ENCODE measurements around the gene OARD1.

OARD1 gene

GRCh38 chr6:41053041-41053440, 19.1 kb downstream of the OARD1 start, which contains the start of gene APOBEC2:
Gene APOBEC2, plus strand, starts transcription at chr6:41053202. Its CDS starts 146 bp downstream, at chr6:41053348.
- TF ChIP-seq SPI1 (IDR thresholded peaks at IDR 0.05; ENCODE audit: low read depth, low read length) (no peak), TAF1 (IDR thresholded peaks at IDR 0.05; ENCODE audit: low read depth, low read length) (no peak), PAX5 (IDR thresholded peaks at IDR 0.05; ENCODE audit: insufficient read depth, low read length, severe bottlenecking) (no peak), POU2F2 (IDR thresholded peaks at IDR 0.05; ENCODE audit: low read depth, low read length) (no peak), POLR2AphosphoS5 (IDR thresholded peaks at IDR 0.05; ENCODE audit: low read depth, low read length) (no peak), POLR2A (IDR thresholded peaks at IDR 0.05; ENCODE audit: low read depth, low read length) (no peak)
- no peak for DNase-seq (ENCODE audit: insufficient read length, low spot score)
- no peak for FAIRE-seq

- DNase-seq (ENCODE audit: insufficient read length, low spot score) (no peak), FAIRE-seq (peak; percentile 56)
- TF ChIP-seq POLR2AphosphoS5 (IDR thresholded peaks at IDR 0.05; ENCODE audit: low read depth, low read length) (no peak), POU2F2 (IDR thresholded peaks at IDR 0.05; ENCODE audit: low read depth, low read length) (no peak), TAF1 (IDR thresholded peaks at IDR 0.05; ENCODE audit: low read depth, low read length) (no peak), POLR2A (IDR thresholded peaks at IDR 0.05; ENCODE audit: low read depth, low read length) (no peak), SPI1 (IDR thresholded peaks at IDR 0.05; ENCODE audit: low read depth, low read length) (peak; percentile 89), PAX5 (IDR thresholded peaks at IDR 0.05; ENCODE audit: insufficient read depth, low read length, severe bottlenecking) (no peak)
Measured at GRCh38 chr6:41051873-41052272, 20.3 kb downstream of the OARD1 start.

DNA sequence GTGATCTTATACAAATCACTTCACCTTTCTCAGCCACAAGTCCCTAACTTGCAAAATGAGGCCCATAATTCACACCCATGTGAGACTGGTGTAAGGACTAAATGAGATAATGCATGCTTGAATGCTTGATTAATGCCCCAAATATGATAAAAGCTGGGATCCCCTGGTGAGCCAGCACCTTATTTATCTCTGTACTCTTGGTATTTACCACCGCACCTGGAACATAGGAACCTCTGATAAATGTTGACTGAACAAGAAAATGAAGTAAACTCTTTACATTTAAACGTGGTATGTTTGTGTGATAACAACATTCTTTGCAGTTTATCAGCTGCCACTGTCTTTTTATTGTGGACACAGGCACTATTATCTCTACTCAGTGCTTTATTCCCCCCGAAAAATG, 21.6 kb downstream of the OARD1 start:
- FAIRE-seq = no peak
- DNase-seq (ENCODE audit: insufficient read length, low spot score) = no peak
- TF ChIP-seq POU2F2 (IDR thresholded peaks at IDR 0.05; ENCODE audit: low read depth, low read length) = no peak
- no peak for TF ChIP-seq PAX5 (IDR thresholded peaks at IDR 0.05; ENCODE audit: insufficient read depth, low read length, severe bottlenecking)
- TF ChIP-seq POLR2A (IDR thresholded peaks at IDR 0.05; ENCODE audit: low read depth, low read length) = no peak
- TF ChIP-seq TAF1 (IDR thresholded peaks at IDR 0.05; ENCODE audit: low read depth, low read length) = no peak
- no peak for TF ChIP-seq SPI1 (IDR thresholded peaks at IDR 0.05; ENCODE audit: low read depth, low read length)
- no peak for TF ChIP-seq POLR2AphosphoS5 (IDR thresholded peaks at IDR 0.05; ENCODE audit: low read depth, low read length)

- no peak for TF ChIP-seq TAF1 (IDR thresholded peaks at IDR 0.05; ENCODE audit: low read depth, low read length)
- TF ChIP-seq PAX5 (IDR thresholded peaks at IDR 0.05; ENCODE audit: insufficient read depth, low read length, severe bottlenecking) = no peak
- no peak for TF ChIP-seq SPI1 (IDR thresholded peaks at IDR 0.05; ENCODE audit: low read depth, low read length)
- TF ChIP-seq POLR2AphosphoS5 (IDR thresholded peaks at IDR 0.05; ENCODE audit: low read depth, low read length) = no peak
- TF ChIP-seq POU2F2 (IDR thresholded peaks at IDR 0.05; ENCODE audit: low read depth, low read length) = no peak
- TF ChIP-seq POLR2A (IDR thresholded peaks at IDR 0.05; ENCODE audit: low read depth, low read length) = no peak
- DNase-seq (ENCODE audit: insufficient read length, low spot score) = no peak
- FAIRE-seq = no peak
Measured at GRCh38 chr6:41049955-41050354, 22.2 kb downstream of the OARD1 start.

DNA sequence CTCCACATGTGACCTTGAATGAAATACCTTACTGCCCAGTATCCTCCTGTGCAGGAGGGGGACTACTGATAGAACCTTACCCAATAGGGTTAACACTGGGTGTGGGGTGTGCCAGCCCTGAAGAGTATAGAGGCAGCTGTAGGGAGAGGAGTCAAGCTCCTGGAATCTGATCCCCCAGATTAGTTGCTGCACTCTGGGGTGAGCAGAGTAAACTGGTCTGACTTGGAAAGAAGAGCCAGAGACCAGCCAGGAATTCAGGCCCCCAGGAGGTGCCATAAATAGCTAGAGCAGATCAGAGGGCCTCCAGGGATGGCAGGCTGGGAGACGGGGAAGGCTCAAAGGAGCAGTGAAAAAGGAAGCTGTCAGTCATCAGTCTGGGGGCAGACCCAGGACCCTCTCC, 22.6 kb downstream of the OARD1 start:
- DNase-seq (ENCODE audit: insufficient read length, low spot score) (no peak), FAIRE-seq (no peak)
- TF ChIP-seq PAX5 (IDR thresholded peaks at IDR 0.05; ENCODE audit: insufficient read depth, low read length, severe bottlenecking) (no peak), SPI1 (IDR thresholded peaks at IDR 0.05; ENCODE audit: low read depth, low read length) (no peak), TAF1 (IDR thresholded peaks at IDR 0.05; ENCODE audit: low read depth, low read length) (no peak), POLR2AphosphoS5 (IDR thresholded peaks at IDR 0.05; ENCODE audit: low read depth, low read length) (no peak)

DNA sequence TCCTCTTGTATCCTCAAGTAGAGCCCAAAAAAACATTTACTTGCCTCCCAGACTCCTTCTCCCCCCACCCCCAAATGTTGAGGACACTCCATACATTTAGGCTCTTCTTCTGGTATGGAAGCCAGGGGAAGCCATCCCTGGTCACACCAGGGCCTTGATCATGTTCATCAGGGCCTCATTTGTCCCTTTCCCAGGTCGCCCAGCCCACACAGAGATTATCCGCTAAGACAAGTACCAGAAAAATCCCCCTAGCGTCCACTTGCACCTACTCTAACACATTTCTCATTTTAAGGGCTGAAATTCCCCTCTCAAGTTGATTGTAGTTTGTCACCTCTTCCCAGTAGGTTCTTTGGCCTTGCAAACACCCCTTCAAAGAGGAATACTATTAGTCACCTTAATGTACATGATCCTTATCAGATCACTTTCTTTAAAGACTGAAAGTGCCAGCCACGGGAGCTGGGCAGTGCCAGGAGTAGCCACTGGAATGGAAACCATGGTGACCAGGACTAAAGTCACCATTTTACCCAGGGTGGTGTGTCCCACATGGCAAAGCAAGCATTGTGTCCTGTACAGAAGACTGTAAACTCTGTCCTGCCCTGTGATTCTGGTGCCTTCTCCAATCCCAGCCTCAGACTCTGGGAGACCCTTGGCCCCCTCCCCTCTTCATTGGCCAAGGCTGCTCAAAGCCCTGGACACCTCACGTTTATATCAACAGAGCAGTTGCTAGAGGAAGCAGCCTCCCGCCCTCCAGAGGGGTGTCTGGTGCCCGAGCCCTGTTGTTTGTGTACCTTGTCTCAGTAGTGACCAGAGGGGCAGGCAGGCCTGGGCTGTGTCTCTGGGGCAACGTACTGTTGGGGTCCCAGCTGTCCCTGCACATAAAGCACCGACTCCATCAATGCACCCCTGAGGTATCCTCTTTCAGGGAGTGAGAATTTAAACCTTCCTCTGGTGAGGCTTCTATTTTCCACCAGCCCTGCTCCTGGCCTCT, 24.1 kb downstream of the OARD1 start:
- TF ChIP-seq TAF1 (IDR thresholded peaks at IDR 0.05; ENCODE audit: low read depth, low read length) (no peak), POU2F2 (IDR thresholded peaks at IDR 0.05; ENCODE audit: low read depth, low read length) (no peak), PAX5 (IDR thresholded peaks at IDR 0.05; ENCODE audit: insufficient read depth, low read length, severe bottlenecking) (no peak), POLR2A (IDR thresholded peaks at IDR 0.05; ENCODE audit: low read depth, low read length) (no peak)
- FAIRE-seq (no peak), DNase-seq (ENCODE audit: insufficient read length, low spot score) (no peak)

DNA sequence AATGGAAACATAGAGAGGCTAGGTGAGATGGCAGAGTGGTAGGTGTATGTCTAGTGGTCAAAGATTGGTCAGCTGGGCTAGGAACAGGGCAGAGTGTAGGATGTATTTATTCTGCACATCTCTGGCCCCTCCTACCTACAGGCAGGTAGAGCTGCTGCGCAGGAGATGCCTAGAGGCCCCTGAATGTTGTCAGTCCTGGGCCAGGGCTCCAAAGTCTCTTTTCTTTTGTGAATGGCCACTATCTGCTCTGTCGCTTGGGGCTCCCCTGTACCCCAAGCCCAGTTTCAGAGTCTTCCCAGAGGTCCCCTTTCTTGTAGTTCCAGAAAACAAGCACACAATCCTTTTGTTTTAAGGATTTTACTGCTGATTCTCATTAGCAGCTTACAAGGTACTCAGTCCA, 24.9 kb downstream of the OARD1 start:
- TF ChIP-seq POLR2AphosphoS5 (IDR thresholded peaks at IDR 0.05; ENCODE audit: low read depth, low read length) = no peak
- TF ChIP-seq TAF1 (IDR thresholded peaks at IDR 0.05; ENCODE audit: low read depth, low read length) = no peak
- TF ChIP-seq PAX5 (IDR thresholded peaks at IDR 0.05; ENCODE audit: insufficient read depth, low read length, severe bottlenecking) = no peak
- TF ChIP-seq POLR2A (IDR thresholded peaks at IDR 0.05; ENCODE audit: low read depth, low read length) = no peak
- no peak for FAIRE-seq
- DNase-seq (ENCODE audit: insufficient read length, low spot score) = no peak

GRCh38 chr6:41046084-41046483, 26.1 kb downstream of the OARD1 start:
- FAIRE-seq = no peak
- DNase-seq (ENCODE audit: insufficient read length, low spot score) = no peak
- TF ChIP-seq POLR2A (IDR thresholded peaks at IDR 0.05; ENCODE audit: low read depth, low read length) (no peak), SPI1 (IDR thresholded peaks at IDR 0.05; ENCODE audit: low read depth, low read length) (no peak), TAF1 (IDR thresholded peaks at IDR 0.05; ENCODE audit: low read depth, low read length) (no peak), POLR2AphosphoS5 (IDR thresholded peaks at IDR 0.05; ENCODE audit: low read depth, low read length) (no peak), PAX5 (IDR thresholded peaks at IDR 0.05; ENCODE audit: insufficient read depth, low read length, severe bottlenecking) (no peak), POU2F2 (IDR thresholded peaks at IDR 0.05; ENCODE audit: low read depth, low read length) (no peak)

- FAIRE-seq (no peak), DNase-seq (ENCODE audit: insufficient read length, low spot score) (no peak)
- TF ChIP-seq SPI1 (IDR thresholded peaks at IDR 0.05; ENCODE audit: low read depth, low read length) = no peak
- no peak for TF ChIP-seq PAX5 (IDR thresholded peaks at IDR 0.05; ENCODE audit: insufficient read depth, low read length, severe bottlenecking)
- TF ChIP-seq POLR2AphosphoS5 (IDR thresholded peaks at IDR 0.05; ENCODE audit: low read depth, low read length) = no peak
- TF ChIP-seq POLR2A (IDR thresholded peaks at IDR 0.05; ENCODE audit: low read depth, low read length) = no peak
- TF ChIP-seq POU2F2 (IDR thresholded peaks at IDR 0.05; ENCODE audit: low read depth, low read length) = no peak
- no peak for TF ChIP-seq TAF1 (IDR thresholded peaks at IDR 0.05; ENCODE audit: low read depth, low read length)
Measured at GRCh38 chr6:41045664-41046063, 26.5 kb downstream of the OARD1 start.
